ENCODE results near the gene DCUN1D3. TPM values are rescaled to one million over a fixed set of nuclear protein-coding genes. Genes with fewer than 3 reads are reported as not detected.

DCUN1D3 gene
- polyA plus RNA-seq, 2 of the 4 experiments (the other 2 are of a cell fraction), result 5.2 to 7.2 TPM

DNA sequence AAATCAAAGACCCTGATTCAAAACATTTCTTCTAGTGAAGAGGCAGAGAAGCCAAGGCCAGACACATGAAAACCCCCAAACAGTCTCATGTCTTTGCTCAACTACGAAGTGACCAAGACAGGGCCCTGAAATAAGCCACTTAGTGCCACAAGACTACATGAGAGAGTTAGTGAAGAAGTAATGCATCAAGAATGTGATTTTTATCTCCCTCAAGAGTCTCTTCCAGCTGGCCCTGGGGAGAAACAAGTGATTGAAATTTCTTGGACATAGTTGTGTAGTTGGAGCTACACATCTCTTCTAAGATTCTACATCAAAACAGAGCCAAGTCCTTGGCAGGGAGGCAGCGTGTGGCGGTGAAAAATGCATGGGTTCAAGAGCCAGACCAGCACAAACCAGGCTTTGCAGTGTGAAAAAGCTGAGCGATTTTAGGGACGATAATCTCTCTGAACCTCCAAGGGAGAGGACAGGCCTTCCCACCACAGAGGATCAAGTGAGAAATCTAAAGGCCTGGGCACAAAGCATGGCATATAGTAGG lies 31.0 kb upstream of the DCUN1D3 start:
- no peaks in the 10 kb centered on the region for H3K9me3 ChIP-seq
- 86% methylated on average over 5 of the region's 5 CpGs for WGBS (ENCODE audit: missing lambda C conversion rate)
- DNase-seq (ENCODE audit: low read depth in 1 of 2, low spot score in 1 of 2) (no peak), ATAC-seq (no peak), FAIRE-seq (no peak)
- CTCF ChIA-PET, result interaction anchor here (1.0 to 1.3 kb wide), 3 partner anchors 15 to 257 kb away, joined by 3 read pairs; no protein-coding TSS in a partner anchor
- no peak for TF ChIP-seq HEYL (CRISPR knock-in tag; IDR thresholded peaks at IDR 0.05)
- TF ChIP-seq RARB (CRISPR knock-in tag; IDR thresholded peaks at IDR 0.05), result no peak
- no peak for TF ChIP-seq KDM5A (IDR thresholded peaks at IDR 0.05)
- TF ChIP-seq, protein P1, sequence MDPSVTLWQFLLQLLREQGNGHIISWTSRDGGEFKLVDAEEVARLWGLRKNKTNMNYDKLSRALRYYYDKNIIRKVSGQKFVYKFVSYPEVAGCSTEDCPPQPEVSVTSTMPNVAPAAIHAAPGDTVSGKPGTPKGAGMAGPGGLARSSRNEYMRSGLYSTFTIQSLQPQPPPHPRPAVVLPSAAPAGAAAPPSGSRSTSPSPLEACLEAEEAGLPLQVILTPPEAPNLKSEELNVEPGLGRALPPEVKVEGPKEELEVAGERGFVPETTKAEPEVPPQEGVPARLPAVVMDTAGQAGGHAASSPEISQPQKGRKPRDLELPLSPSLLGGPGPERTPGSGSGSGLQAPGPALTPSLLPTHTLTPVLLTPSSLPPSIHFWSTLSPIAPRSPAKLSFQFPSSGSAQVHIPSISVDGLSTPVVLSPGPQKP (IDR thresholded peaks at IDR 0.05; ENCODE audit: low read depth, low read length), result no peak
- no peak for TF ChIP-seq EHMT2 (IDR thresholded peaks at IDR 0.05; ENCODE audit: low read depth)
- TF ChIP-seq, protein P2, sequence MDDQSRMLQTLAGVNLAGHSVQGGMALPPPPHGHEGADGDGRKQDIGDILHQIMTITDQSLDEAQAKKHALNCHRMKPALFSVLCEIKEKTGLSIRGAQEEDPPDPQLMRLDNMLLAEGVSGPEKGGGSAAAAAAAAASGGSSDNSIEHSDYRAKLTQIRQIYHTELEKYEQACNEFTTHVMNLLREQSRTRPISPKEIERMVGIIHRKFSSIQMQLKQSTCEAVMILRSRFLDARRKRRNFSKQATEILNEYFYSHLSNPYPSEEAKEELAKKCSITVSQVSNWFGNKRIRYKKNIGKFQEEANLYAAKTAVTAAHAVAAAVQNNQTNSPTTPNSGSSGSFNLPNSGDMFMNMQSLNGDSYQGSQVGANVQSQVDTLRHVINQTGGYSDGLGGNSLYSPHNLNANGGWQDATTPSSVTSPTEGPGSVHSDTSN (IDR thresholded peaks at IDR 0.05), result no peak
- no peak for TF ChIP-seq KDM1A (IDR thresholded peaks at IDR 0.05; ENCODE audit: low read depth)
- TF ChIP-seq BHLHE40 (IDR thresholded peaks at IDR 0.05; ENCODE audit: low read depth, low read length), result no peak
- no peak for TF ChIP-seq RAD21 (conservative IDR thresholded peaks at IDR 0.05 in 1 of 2, IDR thresholded peaks at IDR 0.05 in 1 of 2)
- no peak for TF ChIP-seq MYC (IDR thresholded peaks at IDR 0.05; ENCODE audit: borderline replicate concordance, low read length)
- TF ChIP-seq SREBF2 (IDR thresholded peaks at IDR 0.05), result no peak
- no peak for TF ChIP-seq HOXB5 (CRISPR knock-in tag; IDR thresholded peaks at IDR 0.05)
- TF ChIP-seq HOXA7 (CRISPR knock-in tag; IDR thresholded peaks at IDR 0.05), result no peak
- no peak overlapping the region for H3K4me2 ChIP-seq
- H3K27ac ChIP-seq, result no peak overlapping the region
- H3K4me1 ChIP-seq, result no peaks in the 10 kb centered on the region
- no peak overlapping the region for H3K4me3 ChIP-seq
- POLR2A ChIA-PET, result no interaction called here

DNA sequence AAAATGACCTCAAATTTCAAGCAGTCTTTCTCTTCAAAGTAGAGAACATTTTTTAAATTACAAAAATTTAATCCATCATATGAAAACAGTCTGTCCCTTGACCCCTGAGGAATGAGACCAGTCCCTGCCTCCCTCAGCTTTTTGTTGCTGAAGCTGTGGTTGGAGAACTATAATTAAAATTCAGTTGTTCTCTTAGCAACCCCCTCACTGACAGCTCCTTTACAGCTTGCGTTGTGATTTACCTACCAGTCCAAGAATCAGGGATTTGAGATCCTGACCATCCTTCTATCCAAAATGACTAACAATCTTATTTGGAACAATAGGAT lies 30.2 kb upstream of the DCUN1D3 start:
- no peak for FAIRE-seq

More for the DNA sequence above, 30.2 kb upstream of the DCUN1D3 start:
- WGBS (ENCODE audit: missing lambda C conversion rate), result 97% methylated on average over 1 of the region's 1 CpG
- Histone ChIP-seq H3K4me3 (no peak overlapping the region), H3K4me1 (no peaks in the 10 kb centered on the region), H3K9me3 (no peaks in the 10 kb centered on the region), H3K27ac (no peak overlapping the region), H3K4me2 (no peak overlapping the region)
- no peak for DNase-seq (ENCODE audit: low read depth in 1 of 2, low spot score in 1 of 2)
- POLR2A ChIA-PET, result no interaction called here
- no peak for ATAC-seq
- TF ChIP-seq, protein P3, sequence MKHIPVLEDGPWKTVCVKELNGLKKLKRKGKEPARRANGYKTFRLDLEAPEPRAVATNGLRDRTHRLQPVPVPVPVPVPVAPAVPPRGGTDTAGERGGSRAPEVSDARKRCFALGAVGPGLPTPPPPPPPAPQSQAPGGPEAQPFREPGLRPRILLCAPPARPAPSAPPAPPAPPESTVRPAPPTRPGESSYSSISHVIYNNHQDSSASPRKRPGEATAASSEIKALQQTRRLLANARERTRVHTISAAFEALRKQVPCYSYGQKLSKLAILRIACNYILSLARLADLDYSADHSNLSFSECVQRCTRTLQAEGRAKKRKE (CRISPR knock-in tag; IDR thresholded peaks at IDR 0.05; ENCODE audit: low read depth), result no peak
- TF ChIP-seq HOXB13 (CRISPR knock-in tag; IDR thresholded peaks at IDR 0.05; ENCODE audit: low read depth) (no peak), RFX5 (IDR thresholded peaks at IDR 0.05) (no peak), HOXB5 (CRISPR knock-in tag; IDR thresholded peaks at IDR 0.05) (no peak), BHLHE40 (IDR thresholded peaks at IDR 0.05; ENCODE audit: low read depth, low read length) (no peak), EP300 (IDR thresholded peaks at IDR 0.05) (no peak), KDM5A (IDR thresholded peaks at IDR 0.05) (no peak), KDM1A (IDR thresholded peaks at IDR 0.05; ENCODE audit: low read depth) (no peak), TP53 (CRISPR knock-in tag; IDR thresholded peaks at IDR 0.05) (no peak)
- TF ChIP-seq, protein P4, sequence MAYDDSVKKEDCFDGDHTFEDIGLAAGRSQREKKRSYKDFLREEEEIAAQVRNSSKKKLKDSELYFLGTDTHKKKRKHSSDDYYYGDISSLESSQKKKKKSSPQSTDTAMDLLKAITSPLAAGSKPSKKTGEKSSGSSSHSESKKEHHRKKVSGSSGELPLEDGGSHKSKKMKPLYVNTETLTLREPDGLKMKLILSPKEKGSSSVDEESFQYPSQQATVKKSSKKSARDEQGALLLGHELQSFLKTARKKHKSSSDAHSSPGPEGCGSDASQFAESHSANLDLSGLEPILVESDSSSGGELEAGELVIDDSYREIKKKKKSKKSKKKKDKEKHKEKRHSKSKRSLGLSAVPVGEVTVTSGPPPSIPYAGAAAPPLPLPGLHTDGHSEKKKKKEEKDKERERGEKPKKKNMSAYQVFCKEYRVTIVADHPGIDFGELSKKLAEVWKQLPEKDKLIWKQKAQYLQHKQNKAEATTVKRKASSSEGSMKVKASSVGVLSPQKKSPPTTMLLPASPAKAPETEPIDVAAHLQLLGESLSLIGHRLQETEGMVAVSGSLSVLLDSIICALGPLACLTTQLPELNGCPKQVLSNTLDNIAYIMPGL (CRISPR knock-in tag; IDR thresholded peaks at IDR 0.05; ENCODE audit: borderline replicate concordance), result no peak
- TF ChIP-seq, protein P5, sequence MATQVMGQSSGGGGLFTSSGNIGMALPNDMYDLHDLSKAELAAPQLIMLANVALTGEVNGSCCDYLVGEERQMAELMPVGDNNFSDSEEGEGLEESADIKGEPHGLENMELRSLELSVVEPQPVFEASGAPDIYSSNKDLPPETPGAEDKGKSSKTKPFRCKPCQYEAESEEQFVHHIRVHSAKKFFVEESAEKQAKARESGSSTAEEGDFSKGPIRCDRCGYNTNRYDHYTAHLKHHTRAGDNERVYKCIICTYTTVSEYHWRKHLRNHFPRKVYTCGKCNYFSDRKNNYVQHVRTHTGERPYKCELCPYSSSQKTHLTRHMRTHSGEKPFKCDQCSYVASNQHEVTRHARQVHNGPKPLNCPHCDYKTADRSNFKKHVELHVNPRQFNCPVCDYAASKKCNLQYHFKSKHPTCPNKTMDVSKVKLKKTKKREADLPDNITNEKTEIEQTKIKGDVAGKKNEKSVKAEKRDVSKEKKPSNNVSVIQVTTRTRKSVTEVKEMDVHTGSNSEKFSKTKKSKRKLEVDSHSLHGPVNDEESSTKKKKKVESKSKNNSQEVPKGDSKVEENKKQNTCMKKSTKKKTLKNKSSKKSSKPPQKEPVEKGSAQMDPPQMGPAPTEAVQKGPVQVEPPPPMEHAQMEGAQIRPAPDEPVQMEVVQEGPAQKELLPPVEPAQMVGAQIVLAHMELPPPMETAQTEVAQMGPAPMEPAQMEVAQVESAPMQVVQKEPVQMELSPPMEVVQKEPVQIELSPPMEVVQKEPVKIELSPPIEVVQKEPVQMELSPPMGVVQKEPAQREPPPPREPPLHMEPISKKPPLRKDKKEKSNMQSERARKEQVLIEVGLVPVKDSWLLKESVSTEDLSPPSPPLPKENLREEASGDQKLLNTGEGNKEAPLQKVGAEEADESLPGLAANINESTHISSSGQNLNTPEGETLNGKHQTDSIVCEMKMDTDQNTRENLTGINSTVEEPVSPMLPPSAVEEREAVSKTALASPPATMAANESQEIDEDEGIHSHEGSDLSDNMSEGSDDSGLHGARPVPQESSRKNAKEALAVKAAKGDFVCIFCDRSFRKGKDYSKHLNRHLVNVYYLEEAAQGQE (IDR thresholded peaks at IDR 0.05), result no peak
- TF ChIP-seq, protein P6, sequence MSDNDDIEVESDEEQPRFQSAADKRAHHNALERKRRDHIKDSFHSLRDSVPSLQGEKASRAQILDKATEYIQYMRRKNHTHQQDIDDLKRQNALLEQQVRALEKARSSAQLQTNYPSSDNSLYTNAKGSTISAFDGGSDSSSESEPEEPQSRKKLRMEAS (IDR thresholded peaks at IDR 0.05), result no peak
- TF ChIP-seq, protein P2 (IDR thresholded peaks at IDR 0.05), result no peak
- TF ChIP-seq, protein P7, sequence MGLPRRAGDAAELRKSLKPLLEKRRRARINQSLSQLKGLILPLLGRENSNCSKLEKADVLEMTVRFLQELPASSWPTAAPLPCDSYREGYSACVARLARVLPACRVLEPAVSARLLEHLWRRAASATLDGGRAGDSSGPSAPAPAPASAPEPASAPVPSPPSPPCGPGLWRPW (IDR thresholded peaks at IDR 0.05), result no peak
- CTCF ChIA-PET, result interaction anchor here (0.6 to 1.6 kb wide), 5 partner anchors 10 to 191 kb away, joined by 3 read pairs; no protein-coding TSS in a partner anchor
